HepG2 (cell line): Measurements from ENCODE around the gene ARHGAP26. TPM values are rescaled to one million over a fixed set of nuclear protein-coding genes. Genes with fewer than 3 reads are reported as not detected.

Experiments
- AGO1 ChIP-seq: fragments of 200-400 bp; formaldehyde crosslinking; IDR thresholded peaks from 2 replicates; pipeline ENCODE4 v1.6.1; 2017; ENCODE audit warnings: mild to moderate bottlenecking, low read depth, low read length, moderate library complexity; ENCODE audit not compliant: poor library complexity, severe bottlenecking
- ATF5 ChIP-seq: sonication (generic); formaldehyde crosslinking; IDR thresholded peaks from 2 replicates; pipeline ENCODE4 v1.4.0; 2020; ENCODE audit warnings: mild to moderate bottlenecking, low read depth, missing genetic modification reagents
- BRF2 ChIP-seq: sonication (generic); formaldehyde crosslinking; IDR thresholded peaks from 2 replicates; pipeline ENCODE4 v1.8.1; 2022; ENCODE audit warnings: mild to moderate bottlenecking, missing genetic modification reagents
- CBX2 ChIP-seq, 2 experiments: fragments of 200-600 bp in 1 of 2; sonication (generic); formaldehyde crosslinking in 1 of 2; IDR thresholded peaks; 2 replicates each; pipeline versions ENCODE4 v1.7.0 to v1.8.1; 2018 to 2022; ENCODE audit warnings: low read depth in 2 of 2, low read length in 1 of 2, mild to moderate bottlenecking in 1 of 2, missing genetic modification reagents in 1 of 2
- CREB1 ChIP-seq, 2 experiments: fragments of 450-650 bp in 1 of 2; IDR thresholded peaks; 2 replicates each; pipeline ENCODE4 v1.6.1; 2016 to 2017; ENCODE audit warnings: control low read depth in 1 of 2, mild to moderate bottlenecking in 1 of 2, missing compliant biosample characterization in 1 of 2, missing genetic modification characterization in 1 of 2
- ETV5 ChIP-seq: IDR thresholded peaks from 2 replicates; pipeline ENCODE4 v1.6.1; 2018; ENCODE audit warnings: missing biosample characterization, missing genetic modification reagents, inconsistent platforms, borderline replicate concordance
- FOXO4 ChIP-seq: sonication (generic); formaldehyde crosslinking; conservative IDR thresholded peaks from 2 replicates; pipeline ENCODE4 v1.8.1; 2023; ENCODE audit warnings: missing genetic modification reagents
- HDAC6 ChIP-seq: fragments of 200-600 bp; sonication (generic); IDR thresholded peaks from 2 replicates; pipeline ENCODE4 v1.7.0; 2017; ENCODE audit warnings: mild to moderate bottlenecking, antibody characterized with exemption, low read length, low read depth
- KDM3A ChIP-seq: IDR thresholded peaks from 2 replicates; pipeline ENCODE4 v1.6.1; 2018; ENCODE audit warnings: low read depth, missing compliant biosample characterization
- MXD3 ChIP-seq: IDR thresholded peaks from 2 replicates; pipeline ENCODE4 v1.6.1; 2016; ENCODE audit warnings: mild to moderate bottlenecking, missing biosample characterization, missing genetic modification reagents
- NFE2 ChIP-seq: sonication (generic); formaldehyde crosslinking; IDR thresholded peaks from 2 replicates; pipeline ENCODE4 v1.4.0; 2020; ENCODE audit warnings: missing genetic modification reagents
- PAWR ChIP-seq: sonication (generic); formaldehyde crosslinking; IDR thresholded peaks from 2 replicates; pipeline ENCODE4 v1.4.0; 2020; ENCODE audit warnings: missing genetic modification reagents, mild to moderate bottlenecking, borderline replicate concordance
- RNF2 ChIP-seq: fragments of 450-650 bp; conservative IDR thresholded peaks from 2 replicates; pipeline ENCODE4 v1.6.1; 2016; ENCODE audit warnings: low read depth
- ZBTB4 ChIP-seq: sonication (generic); formaldehyde crosslinking; IDR thresholded peaks from 2 replicates; pipeline ENCODE4 v1.4.0; 2020; ENCODE audit warnings: missing genetic modification reagents, mild to moderate bottlenecking, borderline replicate concordance
- ZNF33B ChIP-seq: sonication (generic); formaldehyde crosslinking; IDR thresholded peaks from 2 replicates; pipeline ENCODE4 v1.5.1; 2020; ENCODE audit warnings: mild to moderate bottlenecking, missing genetic modification reagents
- ZNF556 ChIP-seq: sonication (generic); formaldehyde crosslinking; IDR thresholded peaks from 2 replicates; pipeline ENCODE4 v1.4.0; 2020; ENCODE audit warnings: mild to moderate bottlenecking, missing genetic modification reagents, borderline replicate concordance
- ZNF704 ChIP-seq: sonication (generic); formaldehyde crosslinking; IDR thresholded peaks from 2 replicates; pipeline ENCODE4 v1.8.1; 2023; ENCODE audit warnings: mild to moderate bottlenecking, inconsistent platforms, moderate library complexity, missing genetic modification reagents, borderline replicate concordance
- ZNF713 ChIP-seq: sonication (generic); formaldehyde crosslinking; IDR thresholded peaks from 2 replicates; pipeline ENCODE4 v1.4.0; 2020; ENCODE audit warnings: mild to moderate bottlenecking, missing genetic modification reagents
- ZNF879 ChIP-seq: sonication (generic); formaldehyde crosslinking; IDR thresholded peaks from 2 replicates; pipeline ENCODE4 v1.8.1; 2023; ENCODE audit warnings: missing genetic modification reagents
- polyA plus RNA-seq, 8 experiments: library from polyadenylated mRNA; depleted of rRNA in 3 of 8; stranded (reverse) in 7 of 8; unstranded in 1 of 8; fragments of >200 nt; fragmentation: Illumina TruSeq in 4 of 8; extraction: Trizol in 4 of 8; gene quantifications; 2 replicates each; pipeline versions ENCODE4 v1.2.1 to v1.2.3, GENCODE V29; 2011 to 2016; ENCODE audit warnings: low read depth in 4 of 8, missing spikeins in 1 of 8, mixed read lengths in 1 of 8; ENCODE audit not compliant: insufficient read depth in 1 of 8
- total RNA-seq, 5 experiments: library from RNA; depleted of rRNA; stranded (reverse); fragments of >200 nt; fragmentation: Illumina TruSeq; extraction: Trizol; gene quantifications; 2 replicates each; pipeline ENCODE4 v1.2.3, GENCODE V29; 2016; ENCODE audit warnings: low read depth in 1 of 5

Gene ARHGAP26
- total and polyA plus RNA-seq, 2 of the 13 experiments (the other 11 are each of a cell fraction or from before 2014, with no cell fraction given): 9.6 to 18.2 TPM

- TF ChIP-seq ZNF704 (CRISPR knock-in tag) (no peak), ZNF713 (CRISPR knock-in tag) (no peak), ATF5 (CRISPR knock-in tag) (0 out of 2 replicates have a peak, but pooled peaks have one; percentile 14), PAWR (no peak), CREB1 (IDR thresholded peaks at IDR 0.05) (no peak), CREB1 (CRISPR knock-in tag; IDR thresholded peaks at IDR 0.05) (peak; percentile 67), BRF2 (peak; percentile 47; the same call in 1 of the 2 replicates), MXD3 (CRISPR knock-in tag) (no peak), ZBTB4 (no peak), ETV5 (CRISPR knock-in tag) (peak; percentile 8; the same call in 1 of the 2 replicates), ZNF33B (CRISPR knock-in tag) (no peak), FOXO4 (CRISPR knock-in tag) (no peak), KDM3A (CRISPR knock-in tag) (no peak), AGO1 (no peak), CBX2 (IDR thresholded peaks at IDR 0.05; ENCODE audit: low read depth, low read length) (no peak), CBX2 (CRISPR knock-in tag; IDR thresholded peaks at IDR 0.05; ENCODE audit: low read depth) (0 out of 2 replicates have a peak, but pooled peaks have one; percentile 21), ZNF879 (CRISPR knock-in tag) (no peak), NFE2 (no peak), HDAC6 (no peak), ZNF556 (CRISPR knock-in tag) (no peak), RNF2 (peak; percentile 45; the same call in 1 of the 2 replicates)
Observed at GRCh38 chr5:142769793-142770649, at the start of gene ARHGAP26 (continued).
